HG03575 (cell line): ENCODE results near the gene PIGZ.
"Not testable (repeated sequence)": the region's sequence is repeated elsewhere in the genome, so short reads cannot be mapped to it uniquely, and the experiment has no call there.

Experiments
- ATAC-seq: cut with Tn5 transposase; IDR thresholded peaks from one replicate; pipeline ENCODE4 v1.9.1; 2021; ENCODE audit not compliant: unreplicated experiment, insufficient number of reproducible peaks, low FRiP score; ENCODE audit errors: extremely low read depth

Gene PIGZ

DNA sequence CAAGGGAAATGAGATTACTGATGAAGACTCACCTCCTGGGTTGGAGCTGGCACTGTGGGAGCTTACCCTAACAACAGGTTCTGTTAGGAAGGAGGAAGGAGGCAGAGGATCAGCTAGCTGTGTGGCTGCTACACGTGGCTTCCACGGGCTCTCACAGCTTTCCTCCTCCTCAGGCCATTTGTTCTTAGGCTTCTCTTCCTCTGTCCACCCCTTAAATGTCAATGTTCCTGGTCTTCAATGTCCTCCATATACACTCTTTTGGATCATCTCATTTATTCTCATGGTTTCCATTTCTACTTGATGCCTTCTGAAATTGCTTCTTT lies 5.0 kb downstream of the PIGZ start:
- no peak for ATAC-seq

DNA sequence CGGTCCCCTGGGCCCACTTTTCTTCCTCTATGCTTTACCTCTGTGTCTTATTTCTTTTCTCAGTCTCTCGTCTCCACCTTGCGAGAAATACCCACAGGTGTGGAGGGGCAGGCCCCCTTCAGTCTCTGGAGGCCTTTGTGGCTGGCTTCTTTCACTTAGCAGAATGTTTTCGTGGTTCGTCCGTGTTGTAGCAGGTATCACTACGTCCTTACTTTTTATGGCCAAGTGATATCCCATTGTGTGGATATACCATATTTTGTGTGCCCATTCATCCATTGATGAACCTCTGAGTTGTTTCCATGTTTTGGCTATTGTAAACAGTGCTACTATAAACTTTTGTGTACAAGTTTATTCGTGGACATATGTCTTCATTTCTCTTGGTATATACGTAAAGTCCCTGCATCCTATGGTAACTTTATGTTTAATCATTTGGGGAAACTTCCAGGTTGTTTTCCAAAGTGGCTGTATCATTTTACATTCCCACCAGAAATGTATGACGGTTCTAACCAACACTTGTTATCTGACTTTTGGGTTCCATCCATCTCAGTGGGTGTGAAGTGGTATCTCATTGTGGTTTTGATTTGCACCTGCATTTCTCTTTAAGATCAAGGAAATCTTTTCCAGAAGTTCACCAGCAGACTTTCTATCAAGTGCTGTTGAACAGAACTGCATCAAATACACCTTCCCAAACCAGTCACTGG lies 5.6 kb downstream of the PIGZ start:
- no peak for ATAC-seq

DNA sequence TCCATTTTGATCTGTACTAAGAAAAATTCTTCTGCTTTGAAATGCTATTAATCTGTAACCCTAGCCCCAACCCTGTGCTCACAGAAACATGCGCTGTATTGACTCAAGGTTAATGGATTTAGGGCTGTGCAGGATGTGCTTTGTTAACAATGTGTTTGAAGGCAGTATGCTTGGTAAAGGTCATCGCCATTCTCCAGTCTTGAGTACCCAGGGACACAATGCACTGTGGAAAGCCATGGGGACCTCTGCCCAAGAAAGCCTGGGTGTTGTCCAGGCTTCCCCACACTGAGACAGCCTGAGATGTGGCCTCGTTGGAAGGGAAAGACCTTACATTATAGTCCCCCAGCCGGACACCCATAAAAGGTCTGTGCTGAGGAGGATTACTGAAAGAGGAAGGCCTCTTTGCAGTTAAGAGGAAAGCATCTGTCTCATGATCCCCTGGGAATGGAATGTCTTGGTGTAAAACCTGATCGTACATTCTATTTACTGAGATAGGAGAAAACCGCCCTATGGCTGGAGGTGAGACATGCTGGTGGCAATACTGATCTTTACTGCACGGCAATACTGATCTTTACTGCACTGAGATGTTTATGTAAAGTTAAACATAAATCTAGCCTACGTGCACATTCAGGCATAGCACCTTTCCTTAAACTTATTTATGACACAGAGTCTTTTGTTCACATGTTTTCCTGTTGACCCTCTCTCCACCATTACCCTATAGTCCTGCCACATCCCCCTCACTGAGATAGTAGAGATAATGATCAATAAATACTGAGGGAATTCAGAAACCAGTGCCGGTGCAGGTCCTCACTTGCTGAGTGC lies 6.3 kb downstream of the PIGZ start:
- no peak for ATAC-seq

DNA sequence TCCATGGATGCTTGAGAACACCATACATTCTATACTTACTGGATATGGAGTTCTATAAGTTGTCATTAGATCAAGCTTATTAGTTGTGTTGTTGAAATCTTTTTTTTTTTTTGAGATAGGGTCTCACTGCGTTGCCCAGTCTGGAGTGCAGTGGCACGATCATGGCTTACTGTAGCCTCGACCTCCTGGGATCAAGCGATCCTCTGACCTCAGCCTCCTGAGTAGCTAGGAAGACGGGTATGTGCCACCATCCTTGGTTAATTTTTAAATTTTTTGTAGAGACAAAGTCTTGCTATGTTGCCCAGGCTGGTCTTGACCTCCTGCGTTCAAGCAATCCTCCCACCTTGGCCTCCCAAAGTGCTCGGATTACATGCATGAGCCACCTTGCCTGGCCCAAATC lies 13.8 kb downstream of the PIGZ start:
- no peak for ATAC-seq

DNA sequence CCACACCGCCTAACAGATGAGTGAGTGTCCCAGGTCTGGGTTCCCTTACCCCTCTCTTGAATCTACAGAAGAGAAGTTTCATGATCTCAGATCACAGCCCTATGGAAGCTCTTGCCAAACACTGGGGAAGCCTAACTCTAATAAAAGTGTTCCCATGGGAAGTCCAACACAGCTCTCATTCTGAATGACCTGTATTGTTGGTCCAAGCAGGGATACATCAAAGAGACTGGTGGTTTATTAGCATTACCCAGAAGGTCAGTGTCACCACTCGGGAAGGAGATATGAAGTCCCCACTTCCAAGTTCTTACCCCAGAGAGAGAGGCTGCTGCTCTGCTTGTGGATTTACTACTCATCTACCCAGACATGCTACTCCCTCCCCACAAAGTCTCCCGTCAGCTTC lies 17.3 kb downstream of the PIGZ start:
- no peak for ATAC-seq

DNA sequence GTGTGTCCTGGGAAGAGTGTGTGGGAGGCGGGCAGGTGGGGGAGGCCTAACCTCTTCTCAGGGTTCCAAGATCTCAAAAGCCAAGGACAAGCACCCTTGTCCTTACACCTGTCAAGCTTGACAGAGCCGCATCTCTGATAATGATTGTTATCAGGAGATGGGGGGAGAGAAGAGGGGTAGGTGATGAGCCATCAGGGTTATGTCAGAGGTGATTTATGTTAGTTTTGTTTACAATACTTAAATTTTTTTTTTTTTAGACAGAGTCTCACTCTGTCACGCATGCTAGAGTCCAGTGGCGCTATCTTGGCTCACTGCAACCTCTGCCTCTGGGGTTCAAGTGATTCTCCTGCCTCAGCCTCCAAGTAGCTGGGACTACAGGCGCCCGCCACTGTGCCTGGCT lies 18.9 kb downstream of the PIGZ start:
- no peak for ATAC-seq

DNA sequence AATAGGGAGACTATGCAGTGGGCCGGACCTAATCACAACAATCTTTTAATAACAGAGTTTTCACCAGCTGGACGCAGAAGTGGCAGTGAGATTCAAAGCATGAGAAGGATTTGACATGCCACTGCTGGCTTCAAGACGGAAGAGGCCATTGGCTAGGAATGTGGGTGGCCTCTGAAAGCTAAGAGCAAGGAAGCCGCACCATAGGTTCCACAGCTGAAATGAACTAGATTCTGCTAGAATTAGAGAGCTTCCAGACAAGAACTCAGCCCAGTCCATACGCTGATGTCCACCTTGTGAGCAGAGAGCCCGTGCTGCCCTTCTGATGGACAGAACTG lies 19.4 kb downstream of the PIGZ start:
- no peak for ATAC-seq

DNA sequence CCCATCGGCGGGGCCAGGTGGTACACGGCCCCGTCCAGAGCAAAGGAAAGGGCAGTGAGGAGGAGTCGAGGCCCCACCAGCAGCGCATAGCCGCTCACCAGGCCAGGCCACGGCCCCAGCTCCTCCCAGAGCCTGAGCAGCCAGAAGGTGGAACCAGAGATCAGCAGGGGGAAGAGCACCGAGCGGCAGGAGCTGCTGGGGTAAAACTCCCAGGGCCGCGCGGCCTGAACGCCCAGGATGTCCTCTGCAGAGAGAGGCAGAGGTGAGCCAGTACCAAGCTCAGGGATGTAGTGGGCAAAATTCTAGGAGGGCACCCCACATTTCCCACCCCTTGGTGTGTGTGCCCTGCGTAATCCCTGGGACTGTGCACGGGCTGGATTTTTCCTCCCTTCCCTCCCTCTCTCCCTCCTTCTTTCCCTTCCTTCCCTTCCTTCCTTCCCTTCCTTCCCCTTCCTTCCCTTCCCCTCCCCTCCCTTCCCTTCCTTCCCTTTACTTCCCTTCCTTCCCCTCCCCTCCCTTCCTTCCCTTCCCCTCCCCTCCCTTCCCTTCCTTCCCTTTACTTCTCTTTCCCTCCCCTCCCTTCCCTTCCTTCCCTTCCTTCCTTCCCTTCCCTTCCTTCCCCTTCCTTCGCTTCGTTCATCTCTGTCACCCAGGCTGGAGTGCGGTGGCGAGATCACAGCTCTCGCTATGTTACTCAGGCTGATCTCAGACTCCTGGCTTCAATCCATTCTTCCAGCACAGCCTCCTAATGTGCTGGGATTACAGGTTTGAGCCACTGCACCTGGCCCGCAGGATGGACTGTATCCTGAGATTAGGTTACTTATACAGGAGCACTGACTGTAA lies 20.0 kb downstream of the PIGZ start:
- ATAC-seq, result no peak

DNA sequence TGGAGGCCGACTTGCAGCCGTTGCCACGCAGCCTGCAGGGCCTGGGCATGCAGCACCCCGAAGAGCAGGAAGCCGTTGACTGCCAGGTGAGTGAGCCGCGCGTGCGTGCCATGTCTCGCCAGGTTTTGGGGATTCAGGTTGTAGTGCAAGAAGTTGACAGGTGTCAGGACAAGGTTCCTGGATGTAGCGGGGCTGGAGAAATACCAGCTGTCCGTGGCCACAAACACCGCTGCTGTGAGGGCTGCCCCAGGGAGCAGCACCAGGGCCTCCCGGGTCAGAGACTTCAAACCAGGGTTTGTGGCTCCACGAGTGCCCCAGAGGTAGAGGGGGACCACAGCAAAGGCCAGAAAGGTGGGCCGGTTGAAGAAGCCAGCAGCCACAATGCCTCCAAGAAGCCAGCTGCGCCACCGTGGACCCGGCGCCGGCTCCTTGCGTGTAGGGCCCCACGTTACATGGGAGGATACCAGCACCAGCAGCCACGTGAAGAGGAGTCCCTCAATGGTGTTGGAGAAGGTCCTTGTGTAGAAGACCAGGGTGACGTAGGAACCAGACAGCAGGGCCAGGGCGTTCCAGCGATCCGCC lies 20.7 kb downstream of the PIGZ start:
- ATAC-seq, result no peak

DNA sequence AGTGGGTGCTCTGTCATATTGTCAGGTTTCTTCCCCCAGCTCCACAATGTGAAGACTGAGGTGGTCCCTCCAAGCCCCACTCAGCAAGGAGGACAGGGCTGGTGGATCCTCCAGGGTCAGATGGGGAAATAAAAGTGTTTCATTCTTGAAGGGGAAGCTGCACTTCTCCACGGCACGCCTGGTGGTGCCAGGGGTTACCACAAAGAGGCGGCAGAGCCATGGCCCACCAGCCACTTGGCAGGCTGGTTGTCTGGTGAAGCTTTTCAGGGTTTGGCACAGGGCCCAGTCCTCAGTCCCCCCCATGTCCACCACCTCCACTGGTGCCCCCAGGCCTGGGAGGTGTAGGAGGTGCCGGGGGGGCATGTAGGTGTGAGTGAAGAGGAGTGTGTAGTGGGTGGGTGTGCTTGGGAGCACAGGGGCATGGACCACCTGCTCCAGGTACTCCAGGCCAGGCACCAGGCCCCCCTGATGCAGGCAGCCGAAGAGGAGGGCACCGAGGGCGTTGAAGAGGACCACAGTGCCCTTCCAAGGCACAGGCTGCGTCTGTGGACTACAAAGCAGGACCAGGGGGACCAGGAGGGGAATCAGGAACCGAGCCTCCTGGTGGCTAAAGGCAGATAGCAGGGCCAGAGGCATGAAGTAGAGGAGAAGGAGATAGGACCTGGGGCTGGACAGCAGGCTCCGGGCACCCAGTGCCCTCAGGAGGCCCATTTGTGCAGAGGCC lies 21.3 kb downstream of the PIGZ start:
- no peak for ATAC-seq

DNA sequence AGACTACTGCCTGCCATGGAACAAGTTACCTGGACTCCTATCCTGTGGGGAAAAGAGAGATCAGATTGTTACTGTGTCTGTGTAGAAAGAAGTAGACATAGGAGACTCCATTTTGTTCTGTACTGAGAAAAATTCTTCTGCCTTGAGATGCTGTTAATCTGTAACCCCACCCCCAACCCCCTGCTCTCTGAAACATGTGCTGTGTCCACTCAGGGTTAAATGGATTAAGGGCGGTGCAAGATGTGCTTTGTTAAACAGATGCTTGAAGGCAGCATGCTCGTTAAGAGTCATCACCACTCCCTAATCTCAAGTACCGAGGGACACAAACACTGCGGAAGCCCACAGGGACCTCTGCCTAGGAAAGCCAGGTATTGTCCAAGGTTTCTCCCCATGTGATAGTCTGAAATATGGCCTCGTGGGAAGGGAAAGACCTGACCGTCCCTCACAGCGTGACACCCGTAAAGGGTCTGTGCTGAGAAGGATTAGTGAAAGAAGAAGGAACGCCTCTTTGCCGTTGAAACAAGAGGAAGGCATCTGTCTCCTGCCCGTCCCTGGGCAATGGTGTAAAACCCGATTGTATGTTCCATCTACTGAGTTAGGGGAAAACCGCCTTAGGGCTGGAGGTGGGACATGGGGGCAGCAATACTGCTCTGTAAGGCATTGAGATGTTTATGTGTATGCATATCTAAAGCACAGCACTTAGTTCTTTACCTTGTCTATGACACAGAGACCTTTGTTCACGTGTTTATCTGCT lies 24.4 kb downstream of the PIGZ start:
- ATAC-seq, result not testable (repeated sequence)

DNA sequence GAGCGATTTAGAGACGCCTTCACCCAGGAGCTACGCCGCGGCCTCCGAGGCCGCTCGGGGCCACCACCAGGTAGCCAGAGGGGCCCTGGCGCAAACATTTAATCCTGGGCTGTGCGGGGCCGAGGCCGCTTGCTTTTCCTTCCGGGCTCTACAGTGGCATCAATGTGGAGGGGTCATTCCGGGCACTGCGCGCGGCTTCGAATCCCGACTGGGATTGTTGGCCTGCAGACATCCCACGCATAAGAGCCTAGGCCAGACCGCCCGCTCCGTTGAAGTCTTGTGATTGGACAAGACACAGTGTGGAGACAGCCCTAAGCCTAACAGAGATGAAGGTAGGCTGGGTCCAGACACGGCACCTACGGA lies 25.7 kb downstream of the PIGZ start:
- no peak for ATAC-seq

DNA sequence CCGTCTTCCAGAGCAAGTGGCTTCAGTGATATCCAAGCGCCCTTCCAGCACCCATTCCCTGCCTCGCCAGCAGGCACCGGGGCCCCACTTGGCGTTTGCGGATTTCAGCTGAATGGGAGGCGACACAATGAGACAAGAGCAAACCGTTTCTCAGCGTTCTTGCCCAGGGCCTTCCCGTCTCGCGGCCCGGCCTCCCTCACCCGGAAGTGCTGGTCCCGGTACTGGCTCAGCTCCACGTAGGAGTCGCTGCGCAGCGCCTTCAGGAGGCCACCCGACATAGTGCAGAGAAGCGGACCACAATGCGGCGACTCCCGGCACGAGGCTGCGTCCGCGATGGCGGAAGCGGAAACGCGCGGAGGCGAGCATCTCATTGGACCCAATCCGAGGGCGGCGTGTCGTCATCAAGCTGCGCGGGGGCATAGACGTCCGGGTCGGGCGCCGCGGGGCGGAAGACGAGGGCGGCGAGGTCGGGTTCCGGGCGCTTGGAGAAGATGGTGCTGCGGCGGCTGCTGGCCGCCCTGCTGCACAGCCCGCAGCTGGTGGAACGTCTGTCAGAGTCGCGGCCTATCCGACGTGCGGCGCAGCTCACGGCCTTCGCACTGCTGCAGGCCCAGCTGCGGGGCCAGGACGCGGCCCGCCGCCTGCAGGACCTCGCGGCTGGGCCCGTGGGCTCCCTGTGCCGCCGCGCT lies 26.3 kb downstream of the PIGZ start, which contains the start of gene NCBP2:
Gene NCBP2, minus strand, starts transcription at position 303 of the 689 bp plus-strand sequence. Its CDS starts 25 bp downstream, at position 278.
- peak; percentile 66 for ATAC-seq

DNA sequence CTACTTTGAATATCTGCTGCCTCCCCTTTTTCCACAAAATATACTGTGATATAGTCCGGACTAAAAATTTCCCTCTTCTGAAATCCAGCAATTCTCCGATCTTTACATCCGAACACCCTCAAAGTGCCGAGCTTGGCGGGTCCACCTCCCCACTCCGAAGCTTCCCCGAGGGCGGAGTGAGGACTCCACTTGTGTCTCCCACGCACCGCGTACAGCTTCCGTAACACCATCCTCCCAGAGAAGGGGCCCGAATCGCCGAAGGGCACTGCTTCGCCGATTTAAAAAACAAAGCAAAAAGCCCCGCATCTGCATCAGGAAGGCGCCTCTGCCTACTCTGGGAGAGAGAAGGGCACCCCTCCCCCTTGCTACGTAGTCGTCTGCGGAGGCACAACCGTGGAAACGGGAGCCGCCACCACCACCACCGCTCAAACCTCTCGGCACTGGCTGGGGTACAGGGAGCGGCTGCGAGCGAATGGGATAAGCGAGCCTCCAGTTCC lies 26.9 kb downstream of the PIGZ start:
- peak; percentile 16 for ATAC-seq

DNA sequence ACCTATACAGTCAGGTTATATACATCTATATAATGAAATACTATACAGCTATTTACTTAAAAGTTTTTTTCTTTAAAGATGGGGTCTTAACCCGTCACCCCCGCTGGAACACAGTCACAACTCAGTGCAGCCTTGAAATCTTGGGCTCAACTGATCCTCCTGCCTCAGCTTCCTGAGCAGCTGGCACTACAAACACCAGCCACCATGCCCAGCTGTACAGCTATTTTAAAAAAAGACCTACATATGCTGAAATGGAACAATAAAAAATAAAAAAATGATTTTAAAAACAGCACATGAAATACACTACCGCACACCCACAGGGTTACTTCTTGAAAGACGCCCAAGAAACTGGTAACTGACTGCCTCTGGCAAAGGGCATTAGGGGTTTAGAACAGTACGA lies 30.1 kb downstream of the PIGZ start:
- ATAC-seq, result no peak

DNA sequence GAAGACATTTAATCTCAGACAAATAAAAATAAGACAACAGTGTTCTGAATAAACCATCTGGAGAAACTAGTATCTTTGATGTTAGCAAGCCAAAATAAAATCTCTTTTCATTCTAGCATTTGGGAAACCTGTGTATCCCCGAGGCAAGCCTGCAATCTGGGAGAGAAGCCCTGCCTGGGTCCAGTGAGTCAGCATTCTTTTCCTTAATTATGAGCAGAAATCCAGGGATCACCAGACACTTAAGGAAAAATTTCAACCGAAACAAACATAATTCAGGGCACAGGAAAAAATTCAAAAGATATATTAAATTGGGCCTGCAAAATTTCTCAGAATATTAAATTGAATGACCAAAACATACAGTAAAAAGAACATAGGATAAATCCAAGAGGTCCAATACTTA lies 30.5 kb downstream of the PIGZ start:
- ATAC-seq, result no peak

DNA sequence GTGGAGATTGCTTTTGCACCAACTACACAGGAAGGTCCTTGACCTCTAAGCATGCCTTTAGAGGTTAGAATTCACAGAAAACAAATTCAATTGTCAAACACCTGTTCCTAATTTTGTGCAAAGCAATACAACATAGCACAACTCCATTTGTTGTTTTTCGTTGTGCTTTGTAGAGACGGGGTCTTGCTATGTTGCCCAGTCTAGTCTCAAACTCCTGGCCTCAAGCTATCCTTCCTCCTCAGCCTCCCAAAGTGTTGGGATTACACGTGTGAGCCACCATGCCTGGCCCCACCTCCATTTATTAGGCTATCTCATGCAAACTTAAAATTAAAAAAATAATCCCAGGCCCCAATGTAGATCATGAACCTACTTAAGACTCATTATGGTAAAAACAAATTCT lies 32.3 kb downstream of the PIGZ start:
- ATAC-seq, result no peak

DNA sequence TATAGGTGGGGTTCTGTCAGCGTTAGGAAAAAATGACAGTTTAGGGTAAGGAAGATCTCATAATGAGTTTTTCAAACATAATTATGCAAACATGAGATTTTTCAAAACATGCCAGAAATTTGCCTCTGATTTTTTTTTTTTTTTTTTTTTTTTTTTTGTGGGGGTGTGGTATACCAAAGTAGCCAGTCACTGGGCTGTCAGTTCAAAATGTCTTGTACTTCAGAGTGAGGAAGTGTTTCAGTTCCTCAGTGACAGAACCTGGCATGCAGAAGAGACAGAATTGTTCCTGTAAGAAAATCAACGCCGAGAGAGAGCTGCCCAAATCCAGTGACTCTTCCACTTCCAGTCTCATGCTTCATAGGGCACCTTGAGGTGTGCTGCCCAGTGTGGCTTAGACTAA lies 36.0 kb downstream of the PIGZ start:
- ATAC-seq, result no peak
